OCI-LY3 (cell line): ENCODE measurements around the gene ZCCHC14.
"Not testable (repeated sequence)": the region's sequence is repeated elsewhere in the genome, so short reads cannot be mapped to it uniquely, and the experiment has no call there.

Experiments used
- CTCF ChIP-seq: fragments of 200-600, 300-600 bp; sonication (generic); IDR thresholded peaks from 2 replicates; pipeline ENCODE4 v1.5.1; 2014; ENCODE audit warnings: antibody characterized with exemption, low read length, low read depth
- EZH2phosphoT487 ChIP-seq: fragments of 200-600 bp; shearing (Covaris generic); IDR thresholded peaks from 2 replicates; pipeline ENCODE4 v1.6.1; 2018; ENCODE audit warnings: antibody characterized with exemption, mixed run types, low read depth

- TF ChIP-seq CTCF, EZH2phosphoT487: not testable (repeated sequence)
Observed at GRCh38 chr16:87490799-87491521, 1.9 kb downstream of the ZCCHC14 start.
